CD14-positive monocyte (primary cell): ENCODE results near the gene RIGI. TPM values are rescaled to one million over a fixed set of nuclear protein-coding genes. Genes with fewer than 3 reads are reported as not detected.

Experiments used
- DNase-seq, 3 donors: peaks; one replicate each; pipeline ENCODE4 v3.0.0-alpha.2; 2011 to 2022
- H2AFZ ChIP-seq: 2 replicates; pipeline ENCODE4 v1.6.0; 2012; ENCODE audit warnings: mild to moderate bottlenecking, low read depth, low read length, inconsistent platforms; ENCODE audit not compliant: insufficient read depth, poor library complexity, severe bottlenecking
- H3K27ac ChIP-seq, 2 donors: 1 replicate in 1 of 2; 2 replicates in 1 of 2; pipeline ENCODE4 v1.5.1; 2012 to 2013; ENCODE audit warnings: low read length in 2 of 2, control low read depth in 1 of 2, inconsistent platforms in 1 of 2, low read depth in 1 of 2, mild to moderate bottlenecking in 1 of 2
- H3K27me3 ChIP-seq, 2 donors: one replicate each; pipeline versions ENCODE4 v1.6.0 to v1.6.1; 2011 to 2013; ENCODE audit warnings: low read length in 2 of 2; ENCODE audit not compliant: control insufficient read depth in 2 of 2, insufficient read depth in 2 of 2
- H3K36me3 ChIP-seq, 2 donors: replicated peaks in 1 of 2; 1 replicate in 1 of 2; 2 replicates in 1 of 2; pipeline versions ENCODE4 v1.5.1 to v1.6.1; 2012 to 2013; ENCODE audit warnings: low read length in 2 of 2, control low read depth in 1 of 2, inconsistent platforms in 1 of 2, mild to moderate bottlenecking in 1 of 2; ENCODE audit not compliant: insufficient read depth in 2 of 2, control insufficient read depth in 1 of 2
- H3K4me1 ChIP-seq, 2 donors: 1 replicate in 1 of 2; 2 replicates in 1 of 2; pipeline versions ENCODE4 v1.5.1 to v1.6.1; 2012 to 2013; ENCODE audit warnings: low read length in 2 of 2, control low read depth in 1 of 2, inconsistent platforms in 1 of 2, mild to moderate bottlenecking in 1 of 2, moderate library complexity in 1 of 2; ENCODE audit not compliant: insufficient read depth in 2 of 2, control insufficient read depth in 1 of 2
- H3K4me2 ChIP-seq: replicated peaks from 2 replicates; pipeline ENCODE3; 2012; ENCODE audit warnings: low read length, moderate library complexity, mild to moderate bottlenecking; ENCODE audit not compliant: poor library complexity, severe bottlenecking; ENCODE audit errors: extremely low read depth
- H3K4me3 ChIP-seq, 3 experiments: fragments of 200-600 bp in 1 of 3; sonication (generic) in 1 of 3; replicated peaks in 1 of 3; 1 replicate in 2 of 3; 2 replicates in 1 of 3; pipeline ENCODE4 v1.5.1; 2011 to 2013; ENCODE audit warnings: low read length in 3 of 3, mild to moderate bottlenecking in 3 of 3, control low read depth in 2 of 3, low read depth in 2 of 3, inconsistent platforms in 1 of 3, moderate library complexity in 1 of 3
- H3K79me2 ChIP-seq: 2 replicates; pipeline ENCODE4 v1.6.0; 2012; ENCODE audit warnings: mild to moderate bottlenecking, control low read depth, inconsistent platforms, low read length, moderate library complexity; ENCODE audit not compliant: insufficient read depth
- H3K9ac ChIP-seq: 2 replicates; pipeline ENCODE4 v1.6.0; 2017; ENCODE audit warnings: low read length, mild to moderate bottlenecking; ENCODE audit not compliant: insufficient read depth, poor library complexity, severe bottlenecking
- H3K9me3 ChIP-seq, 2 donors: replicated peaks in 1 of 2; 1 replicate in 1 of 2; 2 replicates in 1 of 2; pipeline versions ENCODE4 v1.5.1 to v1.6.1; 2012 to 2013; ENCODE audit warnings: low read length in 2 of 2, control low read depth in 1 of 2; ENCODE audit not compliant: control insufficient read depth in 1 of 2, insufficient read depth in 1 of 2
- H4K20me1 ChIP-seq: 2 replicates; pipeline ENCODE4 v1.6.0; 2012; ENCODE audit warnings: mild to moderate bottlenecking, low read length, control low read depth, moderate library complexity; ENCODE audit not compliant: insufficient read depth
- H3K27ac Mint-ChIP-seq, 7 donors: one replicate each; pipeline ENCODE4 v1.8.0; 2020; ENCODE audit warnings: mild to moderate bottlenecking in 7 of 7, mixed read lengths in 7 of 7, moderate library complexity in 6 of 7, inconsistent platforms in 2 of 7
- H3K27me3 Mint-ChIP-seq, 3 donors: one replicate each; pipeline ENCODE4 v1.8.0; 2021 to 2022; ENCODE audit warnings: low read depth in 3 of 3, mild to moderate bottlenecking in 3 of 3, mixed read lengths in 3 of 3, moderate library complexity in 3 of 3, inconsistent platforms in 1 of 3
- H3K36me3 Mint-ChIP-seq, 2 donors: one replicate each; pipeline ENCODE4 v1.8.0; 2020; ENCODE audit warnings: mixed read lengths in 2 of 2, inconsistent platforms in 1 of 2, mild to moderate bottlenecking in 1 of 2
- H3K4me1 Mint-ChIP-seq: one replicate; pipeline ENCODE4 v1.8.0; 2020; ENCODE audit warnings: mild to moderate bottlenecking, mixed read lengths
- H3K4me3 Mint-ChIP-seq, 2 donors: one replicate each; pipeline ENCODE4 v1.8.0; 2020; ENCODE audit warnings: mild to moderate bottlenecking in 2 of 2, mixed read lengths in 2 of 2, moderate library complexity in 1 of 2
- H3K9me3 Mint-ChIP-seq, 7 donors: one replicate each; pipeline ENCODE4 v1.8.0; 2020 to 2022; ENCODE audit warnings: mixed read lengths in 7 of 7, mild to moderate bottlenecking in 6 of 7, moderate library complexity in 6 of 7, inconsistent platforms in 2 of 7
- WGBS: methylation state at CpG from one replicate; pipeline ENCODE4 v1.1.5; 2013; ENCODE audit warnings: missing lambda C conversion rate; ENCODE audit not compliant: insufficient coverage; 5-methylcytosine and 5-hydroxymethylcytosine counted together
- intact Hi-C, 2 donors: fragments of 100-400 bp; cut with micrococcal nuclease; formaldehyde crosslinking; loops; one replicate each; pipeline versions ENCODE4 v1.15.0 to v1.15.1; 2023
- polyA plus RNA-seq, 3 donors: library from polyadenylated mRNA; depleted of rRNA in 1 of 3; unstranded in 2 of 3; stranded (reverse) in 1 of 3; fragments of 300-500 nt in 2 of 3; fragments of >200 nt in 1 of 3; fragmentation: Illumina TruSeq in 2 of 3; gene quantifications; 1 replicate in 2 of 3; 2 replicates in 1 of 3; pipeline ENCODE4 v1.2.3, GENCODE V29; 2012 to 2021
- TF ChIP-seq, protein P1 (sequence below): fragments of 200-600 bp; IDR thresholded peaks from one replicate; pipeline ENCODE4 v1.8.0; 2022; ENCODE audit warnings: antibody characterized with exemption, mild to moderate bottlenecking

RIGI gene
- polyA plus RNA-seq, 3 donors = 7.6 to 14.3 (median 8.9) TPM

DNA sequence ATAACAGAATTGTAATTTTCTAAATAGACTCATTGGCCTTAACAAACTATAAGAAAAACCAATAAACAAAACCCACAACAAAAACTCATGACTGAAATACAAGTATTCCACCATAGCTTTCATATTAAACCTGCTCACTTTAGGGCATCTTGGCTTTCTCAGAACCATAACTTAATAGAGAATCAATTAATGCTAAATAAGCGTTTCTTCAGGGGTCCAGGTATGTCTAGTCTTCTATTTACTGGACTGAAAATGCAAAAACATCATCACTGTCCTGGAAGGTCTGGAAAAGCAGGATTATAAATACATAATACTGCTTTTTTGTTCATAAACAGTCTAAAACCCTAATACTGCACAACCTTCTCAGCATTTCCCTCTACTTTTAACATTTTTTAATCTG lies 19.9 kb upstream of the RIGI start:
- H3K9me3 Mint-ChIP-seq = no peaks in the 10 kb centered on the region
- Histone ChIP-seq H3K79me2 (peaks cover 76% of the 10 kb centered on the region), H3K36me3 (peaks cover 37 to 41% of the 10 kb centered on the region in 2 donors), H3K27me3 (no peaks in the 10 kb centered on the region), H4K20me1 (peaks cover 70% of the 10 kb centered on the region), H3K27ac (no peak overlapping the region), H3K4me1 (peaks cover 8 to 11% of the 10 kb centered on the region in 2 donors), H3K4me2 (no peak overlapping the region), H3K4me3 (no peak overlapping the region), H3K9ac (no peak overlapping the region), H3K9me3 (no peaks in the 10 kb centered on the region), H2AFZ (no peak overlapping the region)
- TF ChIP-seq, protein P1, sequence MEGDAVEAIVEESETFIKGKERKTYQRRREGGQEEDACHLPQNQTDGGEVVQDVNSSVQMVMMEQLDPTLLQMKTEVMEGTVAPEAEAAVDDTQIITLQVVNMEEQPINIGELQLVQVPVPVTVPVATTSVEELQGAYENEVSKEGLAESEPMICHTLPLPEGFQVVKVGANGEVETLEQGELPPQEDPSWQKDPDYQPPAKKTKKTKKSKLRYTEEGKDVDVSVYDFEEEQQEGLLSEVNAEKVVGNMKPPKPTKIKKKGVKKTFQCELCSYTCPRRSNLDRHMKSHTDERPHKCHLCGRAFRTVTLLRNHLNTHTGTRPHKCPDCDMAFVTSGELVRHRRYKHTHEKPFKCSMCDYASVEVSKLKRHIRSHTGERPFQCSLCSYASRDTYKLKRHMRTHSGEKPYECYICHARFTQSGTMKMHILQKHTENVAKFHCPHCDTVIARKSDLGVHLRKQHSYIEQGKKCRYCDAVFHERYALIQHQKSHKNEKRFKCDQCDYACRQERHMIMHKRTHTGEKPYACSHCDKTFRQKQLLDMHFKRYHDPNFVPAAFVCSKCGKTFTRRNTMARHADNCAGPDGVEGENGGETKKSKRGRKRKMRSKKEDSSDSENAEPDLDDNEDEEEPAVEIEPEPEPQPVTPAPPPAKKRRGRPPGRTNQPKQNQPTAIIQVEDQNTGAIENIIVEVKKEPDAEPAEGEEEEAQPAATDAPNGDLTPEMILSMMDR = no peak
- peaks cover 8% of the 10 kb centered on the region for H3K4me1 Mint-ChIP-seq
- WGBS = no CpG with 5 or more reads among the region's 1 CpG
- H3K27me3 Mint-ChIP-seq = no peaks in the 10 kb centered on the region
- H3K27ac Mint-ChIP-seq = no peak overlapping the region
- intact Hi-C loops = no loop called here
- peaks cover 42 to 49% of the 10 kb centered on the region in 2 donors for H3K36me3 Mint-ChIP-seq
- no peak for DNase-seq
- no peak overlapping the region for H3K4me3 Mint-ChIP-seq

DNA sequence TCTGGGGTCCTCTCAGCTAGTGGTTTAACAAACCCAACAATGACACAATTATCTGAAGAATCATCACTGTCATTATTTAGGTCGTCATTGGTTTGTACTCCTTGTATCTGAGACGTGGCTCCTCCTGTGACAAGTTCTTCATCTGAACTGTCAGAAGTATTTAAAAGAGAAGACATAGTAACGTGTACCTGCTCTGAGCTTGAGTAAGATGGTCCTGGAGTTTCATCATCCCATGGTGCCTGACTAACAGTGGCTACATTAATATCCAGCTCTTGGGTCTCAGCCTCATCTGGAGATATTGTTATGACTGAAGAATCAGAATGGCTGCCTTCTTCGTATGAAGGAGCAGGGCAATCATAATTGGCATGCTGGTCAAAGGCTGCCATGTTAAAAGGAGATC lies 17.1 kb upstream of the RIGI start:
- H4K20me1 ChIP-seq = peaks cover 46% of the 10 kb centered on the region
- no peak for DNase-seq
- no peak overlapping the region for H2AFZ ChIP-seq
- H3K4me1 ChIP-seq = no peaks in the 10 kb centered on the region
- H3K36me3 Mint-ChIP-seq = peaks cover 39 to 45% of the 10 kb centered on the region in 2 donors
- H3K27me3 Mint-ChIP-seq = no peaks in the 10 kb centered on the region
- H3K36me3 ChIP-seq = peaks cover 37 to 55% of the 10 kb centered on the region in 2 donors
- peaks cover 48% of the 10 kb centered on the region for H3K79me2 ChIP-seq
- H3K27ac ChIP-seq = no peak overlapping the region
- WGBS = 100% methylated on average over 3 of the region's 4 CpGs
- H3K27me3 ChIP-seq = no peaks in the 10 kb centered on the region
- intact Hi-C loops = no loop called here
- H3K4me2 ChIP-seq = no peak overlapping the region
- H3K4me3 ChIP-seq = no peak overlapping the region
- no peaks in the 10 kb centered on the region for H3K4me1 Mint-ChIP-seq
- H3K9ac ChIP-seq = no peak overlapping the region
- H3K27ac Mint-ChIP-seq = no peak overlapping the region
- H3K4me3 Mint-ChIP-seq = no peak overlapping the region
- no peaks in the 10 kb centered on the region for H3K9me3 Mint-ChIP-seq
- TF ChIP-seq, protein P1 = no peak
- H3K9me3 ChIP-seq = no peaks in the 10 kb centered on the region
